Heart right ventricle (tissue), 16 donors: ENCODE data around the gene CHSY1. TPM values are rescaled to one million over a fixed set of nuclear protein-coding genes. Genes with fewer than 3 reads are reported as not detected.

Experiments used
- ATAC-seq, 8 donors: fragments of 200-7000 bp; cut with Tn5 transposase; one replicate each; pipeline ENCODE4 v1.9.1; 2020; ENCODE audit warnings: mild to moderate bottlenecking in 8 of 8, moderate library complexity in 8 of 8, moderate number of reproducible peaks in 1 of 8
- DNase-seq, 2 donors: peaks; one replicate each; pipeline ENCODE4 v3.0.0-alpha.2; 2020
- H3K27ac ChIP-seq, 10 donors: fragments of 200-600 bp; sonication (generic) in 2 of 10; one replicate each; pipeline versions ENCODE4 v1.5.0 to v1.8.0; 2020 to 2022; ENCODE audit warnings: mild to moderate bottlenecking in 3 of 10
- H3K27me3 ChIP-seq, 7 donors: fragments of 200-600 bp; one replicate each; pipeline ENCODE4 v1.8.0; 2021 to 2022; ENCODE audit warnings: mild to moderate bottlenecking in 2 of 7
- H3K36me3 ChIP-seq, 9 donors: fragments of 200-600 bp; sonication (generic) in 1 of 9; one replicate each; pipeline versions ENCODE4 v1.5.0 to v1.8.0; 2020 to 2022; ENCODE audit warnings: mild to moderate bottlenecking in 2 of 9
- H3K4me1 ChIP-seq, 9 donors: fragments of 200-600 bp; sonication (generic) in 1 of 9; one replicate each; pipeline versions ENCODE4 v1.5.0 to v1.8.0; 2020 to 2022; ENCODE audit warnings: mild to moderate bottlenecking in 4 of 9
- H3K4me3 ChIP-seq, 10 donors: fragments of 200-600 bp; sonication (generic) in 2 of 10; one replicate each; pipeline versions ENCODE4 v1.5.0 to v1.8.0; 2020 to 2022; ENCODE audit warnings: mild to moderate bottlenecking in 7 of 10, moderate library complexity in 2 of 10
- H3K9me3 ChIP-seq, 11 donors: fragments of 200-600 bp in 10 of 11; sonication (generic) in 2 of 11; one replicate each; pipeline versions ENCODE4 v1.5.0 to v1.8.0; 2013 to 2022; ENCODE audit warnings: mild to moderate bottlenecking in 2 of 11, control low read depth in 1 of 11, moderate library complexity in 1 of 11
- WGBS, 2 donors: extraction: QIAGEN DNeasy Blood & Tissue Kit; methylation state at CpG; one replicate each; pipeline ENCODE4 v1.1.7; 2013; ENCODE audit warnings: inconsistent platforms in 1 of 2; 5-methylcytosine and 5-hydroxymethylcytosine counted together
- intact Hi-C, 10 donors: fragments of 100-400 bp; cut with DNase I; formaldehyde crosslinking; loops; one replicate each; pipeline versions ENCODE4 v1.11.1 to v1.14.2; 2022
- polyA plus RNA-seq, 2 donors: library from polyadenylated mRNA; stranded (reverse); fragments of 200-250 nt; gene quantifications; one replicate each; pipeline ENCODE4 v1.2.3, GENCODE V29; 2013
- total RNA-seq, 10 donors: library from RNA; stranded (reverse); fragmentation: NEBNext Ultra II Directional in 3 of 10; extraction: Animal tissue kit (Norgen Biotek cat#: 25700) in 3 of 10; gene quantifications; one replicate each; pipeline versions ENCODE4 v1.2.1 to v1.2.4, GENCODE V29; 2021 to 2023
- TF ChIP-seq, protein P1 (sequence below), 9 donors: fragments of 200-600 bp; sonication (generic) in 2 of 9; IDR thresholded peaks; one replicate each; pipeline versions ENCODE4 v1.5.0 to v1.8.0; 2021 to 2022; ENCODE audit warnings: antibody characterized with exemption in 9 of 9, mild to moderate bottlenecking in 5 of 9, moderate library complexity in 1 of 9
- donor health status: Arrhythmogenic right ventricular cardiomyopathy.
- donor health status: ischemic (EF 13 %, LVEDD 7.1; RV severe dilation, severe dysfunction).
- donor health status: healthy with polysubstance abuse.
- donor health status: DM: no; HTN: yes; CAD: no.
- donor health status: DM: no; HTN: no; CAD: no.
- donor health status: ischemic (EF 25% LVEDD 6.9; RV normal size, moderate dysfunction).
- donor health status: ischemic (EF 25% LVEDD 5.7; RV mildly dilated, moderate dysfunction).
- donor health status: healthy.
- donor health status: DM: yes; HTN: yes; CAD: no.
- donor health status: Ischemic cardiomyopathy.
- donor health status: ischemic (EF 35%, LVEDD 5.7; RV mildly dilated, moderate dysfunction).
- donor health status: nonischemic (EF 11% LVEDD 7.7; RV severe dilation, severe dysfunction).
- donor health status: DM: yes; HTN: yes; CAD: no.
- donor health status: PGD.
- donor health status: ischemic (EF 29% LVEDD 5.4; RV normal size, mild dysfunction).
- donor health status: nonischemic (EF 23%, LVEDD 6.1; RV moderate dilation, normal function).

The CHSY1 gene
- total and polyA plus RNA-seq, 12 donors = 6.9 to 35.1 (median 14.6) TPM

DNA sequence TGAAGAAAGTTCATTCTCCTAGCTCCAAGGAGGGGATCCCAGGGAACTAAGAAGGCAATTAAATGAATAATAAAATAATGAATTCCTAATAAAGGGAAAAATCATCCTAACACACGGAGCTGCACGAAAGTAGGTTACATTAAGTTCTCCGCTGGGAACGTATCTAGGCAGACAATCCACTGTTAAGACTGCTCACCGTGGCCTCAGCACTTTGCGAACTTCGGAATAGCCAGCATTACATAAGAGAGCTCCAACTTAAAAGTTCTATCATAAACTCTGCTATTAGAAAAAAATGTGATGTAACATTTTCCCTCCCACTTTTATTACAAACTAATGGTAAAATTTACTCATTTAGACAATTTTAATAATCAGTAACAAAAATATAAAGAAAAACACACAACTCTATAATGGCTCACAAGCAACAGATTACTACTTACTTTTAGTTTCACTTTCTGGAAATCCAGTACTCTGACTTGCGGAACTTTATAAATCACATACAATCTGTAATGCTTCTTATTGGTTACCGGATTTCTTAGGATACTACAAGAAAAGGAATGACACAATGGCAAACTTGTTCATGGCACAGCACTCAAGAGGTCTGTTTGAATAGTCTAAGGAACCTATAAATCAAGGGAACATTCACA lies 34.7 kb upstream of the CHSY1 start:
- Histone ChIP-seq H3K27ac (peak overlapping the region in 1 of 10 donors; percentile 42), H3K9me3 (no peaks in the 10 kb centered on the region), H3K36me3 (peaks cover 0 to 100% (median 39%) of the 10 kb centered on the region in 9 donors), H3K27me3 (no peaks in the 10 kb centered on the region), H3K4me1 (peaks cover 0 to 5% (median 2%) of the 10 kb centered on the region in 9 donors), H3K4me3 (no peak overlapping the region)
- DNase-seq (no peak), ATAC-seq (no peak)
- TF ChIP-seq, protein P1, sequence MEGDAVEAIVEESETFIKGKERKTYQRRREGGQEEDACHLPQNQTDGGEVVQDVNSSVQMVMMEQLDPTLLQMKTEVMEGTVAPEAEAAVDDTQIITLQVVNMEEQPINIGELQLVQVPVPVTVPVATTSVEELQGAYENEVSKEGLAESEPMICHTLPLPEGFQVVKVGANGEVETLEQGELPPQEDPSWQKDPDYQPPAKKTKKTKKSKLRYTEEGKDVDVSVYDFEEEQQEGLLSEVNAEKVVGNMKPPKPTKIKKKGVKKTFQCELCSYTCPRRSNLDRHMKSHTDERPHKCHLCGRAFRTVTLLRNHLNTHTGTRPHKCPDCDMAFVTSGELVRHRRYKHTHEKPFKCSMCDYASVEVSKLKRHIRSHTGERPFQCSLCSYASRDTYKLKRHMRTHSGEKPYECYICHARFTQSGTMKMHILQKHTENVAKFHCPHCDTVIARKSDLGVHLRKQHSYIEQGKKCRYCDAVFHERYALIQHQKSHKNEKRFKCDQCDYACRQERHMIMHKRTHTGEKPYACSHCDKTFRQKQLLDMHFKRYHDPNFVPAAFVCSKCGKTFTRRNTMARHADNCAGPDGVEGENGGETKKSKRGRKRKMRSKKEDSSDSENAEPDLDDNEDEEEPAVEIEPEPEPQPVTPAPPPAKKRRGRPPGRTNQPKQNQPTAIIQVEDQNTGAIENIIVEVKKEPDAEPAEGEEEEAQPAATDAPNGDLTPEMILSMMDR (IDR thresholded peaks at IDR 0.05) = no peak
- intact Hi-C loops = no loop called here
- WGBS, 2 donors = 90 to 91% methylated on average over 9 of the region's 9 CpGs

DNA sequence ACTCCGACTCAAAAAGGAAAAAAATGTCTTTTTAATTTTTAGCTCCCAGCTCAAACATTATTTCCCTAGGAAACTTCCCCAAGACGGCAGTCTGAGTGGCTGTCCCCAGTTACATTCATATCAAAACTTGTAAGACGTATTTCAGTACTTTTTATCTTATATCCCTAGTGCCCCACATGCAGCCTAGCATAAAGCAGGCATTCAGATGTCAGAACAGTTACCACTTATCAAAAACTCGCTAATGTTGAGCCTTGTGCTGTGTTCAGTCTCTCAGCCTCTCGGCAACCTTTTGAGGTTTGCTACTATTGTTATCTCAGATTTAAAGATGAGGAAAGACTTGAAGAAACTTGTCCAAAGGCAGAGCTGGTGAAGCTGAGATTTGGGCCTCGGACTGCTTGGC lies 32.1 kb upstream of the CHSY1 start:
- Histone ChIP-seq H3K4me1 (peaks cover 0 to 5% (median 0%) of the 10 kb centered on the region in 9 donors), H3K9me3 (no peaks in the 10 kb centered on the region), H3K4me3 (no peak overlapping the region), H3K27ac (no peak overlapping the region), H3K36me3 (peaks cover 0 to 99% (median 44%) of the 10 kb centered on the region in 9 donors), H3K27me3 (no peaks in the 10 kb centered on the region)
- intact Hi-C loops = no loop called here
- TF ChIP-seq, protein P1 (IDR thresholded peaks at IDR 0.05) = no peak
- DNase-seq = no peak
- WGBS, 2 donors = 84 to 85% methylated on average over 6 of the region's 6 CpGs
- no peak for ATAC-seq

DNA sequence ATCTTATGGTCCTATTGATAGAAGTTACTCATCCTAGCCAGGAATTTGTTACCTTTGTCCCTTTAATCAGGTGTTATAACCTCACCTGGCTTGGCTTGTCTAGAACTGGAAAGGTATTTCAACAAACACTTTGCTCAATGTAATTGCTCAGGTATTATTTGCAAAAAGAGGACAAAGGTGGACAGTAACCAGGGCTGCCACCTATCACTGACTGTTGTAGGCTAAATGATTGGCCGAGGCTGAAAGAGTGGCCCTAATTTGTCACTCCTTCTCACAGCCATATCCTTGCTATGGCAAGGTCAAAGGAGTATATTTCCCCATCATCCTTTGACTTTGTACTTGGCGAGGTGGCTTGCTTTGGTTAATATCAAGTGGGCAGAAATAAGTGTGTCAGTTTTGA lies 28.2 kb upstream of the CHSY1 start:
- DNase-seq = no peak
- Histone ChIP-seq H3K4me3 (no peak overlapping the region), H3K4me1 (peaks cover 2 to 23% (median 19%) of the 10 kb centered on the region in 9 donors), H3K36me3 (peaks cover 0 to 72% (median 44%) of the 10 kb centered on the region in 9 donors), H3K27me3 (no peaks in the 10 kb centered on the region), H3K9me3 (no peaks in the 10 kb centered on the region), H3K27ac (no peak overlapping the region)
- WGBS, 2 donors = 89 to 91% methylated on average over 2 of the region's 2 CpGs
- TF ChIP-seq, protein P1 (IDR thresholded peaks at IDR 0.05) = no peak
- intact Hi-C loops = no loop called here
- ATAC-seq = no peak

DNA sequence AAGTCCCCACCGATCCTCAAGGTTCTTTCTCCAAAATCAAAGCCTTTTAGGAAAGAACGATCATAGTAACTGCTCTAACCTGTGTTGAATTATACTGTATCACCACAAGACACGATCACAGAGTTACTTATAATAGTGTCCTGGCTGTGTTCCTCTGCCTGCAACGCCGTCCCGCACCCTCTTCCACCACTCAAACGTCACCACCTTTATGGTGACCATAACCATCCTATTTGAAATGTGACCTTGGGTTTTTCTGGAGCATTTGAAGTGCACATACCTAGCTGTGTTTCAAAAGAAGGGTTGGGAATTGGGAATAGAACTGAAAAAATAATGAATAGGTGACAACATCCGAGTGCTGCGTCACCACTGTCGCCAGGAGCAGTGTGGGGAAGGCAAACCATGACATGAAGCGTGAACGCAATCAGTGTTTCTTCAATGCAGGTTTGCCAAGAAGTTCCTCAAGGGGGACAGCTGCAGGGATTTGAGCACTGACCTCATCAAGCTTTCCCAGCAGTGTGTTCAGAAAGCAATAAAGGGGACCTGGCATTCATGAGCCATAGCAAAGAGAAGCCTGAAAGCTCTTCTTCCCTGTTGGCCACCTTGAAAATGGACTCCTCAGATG lies 26.2 kb upstream of the CHSY1 start:
- Histone ChIP-seq H3K27me3 (no peaks in the 10 kb centered on the region), H3K27ac (peak overlapping the region; percentile 67 to 95 (median 94)), H3K4me1 (peaks cover 2 to 34% (median 25%) of the 10 kb centered on the region in 9 donors), H3K36me3 (peaks cover 0 to 72% (median 46%) of the 10 kb centered on the region in 9 donors), H3K4me3 (peak overlapping the region in 9 of 10 donors; percentile 71 to 96 (median 90)), H3K9me3 (no peaks in the 10 kb centered on the region)
- no peak for DNase-seq
- 78% methylated on average over 12 of the region's 12 CpGs for WGBS, 2 donors
- intact Hi-C loops = no loop called here
- TF ChIP-seq, protein P1 (IDR thresholded peaks at IDR 0.05) = no peak
- ATAC-seq = no peak
